Stimulated activated CD8-positive, alpha-beta memory T cell treated with anti-CD3 and anti-CD28 coated beads, Interleukin-7, amount 100 ng/mL, for 24 hours (primary cell): Measurements from ENCODE around the gene NR2F1.

ENCODE experiments used
- DNase-seq: peaks from one replicate; pipeline ENCODE4 v3.0.0-alpha.2; 2020; ENCODE audit warnings: low read depth

NR2F1 gene

DNA sequence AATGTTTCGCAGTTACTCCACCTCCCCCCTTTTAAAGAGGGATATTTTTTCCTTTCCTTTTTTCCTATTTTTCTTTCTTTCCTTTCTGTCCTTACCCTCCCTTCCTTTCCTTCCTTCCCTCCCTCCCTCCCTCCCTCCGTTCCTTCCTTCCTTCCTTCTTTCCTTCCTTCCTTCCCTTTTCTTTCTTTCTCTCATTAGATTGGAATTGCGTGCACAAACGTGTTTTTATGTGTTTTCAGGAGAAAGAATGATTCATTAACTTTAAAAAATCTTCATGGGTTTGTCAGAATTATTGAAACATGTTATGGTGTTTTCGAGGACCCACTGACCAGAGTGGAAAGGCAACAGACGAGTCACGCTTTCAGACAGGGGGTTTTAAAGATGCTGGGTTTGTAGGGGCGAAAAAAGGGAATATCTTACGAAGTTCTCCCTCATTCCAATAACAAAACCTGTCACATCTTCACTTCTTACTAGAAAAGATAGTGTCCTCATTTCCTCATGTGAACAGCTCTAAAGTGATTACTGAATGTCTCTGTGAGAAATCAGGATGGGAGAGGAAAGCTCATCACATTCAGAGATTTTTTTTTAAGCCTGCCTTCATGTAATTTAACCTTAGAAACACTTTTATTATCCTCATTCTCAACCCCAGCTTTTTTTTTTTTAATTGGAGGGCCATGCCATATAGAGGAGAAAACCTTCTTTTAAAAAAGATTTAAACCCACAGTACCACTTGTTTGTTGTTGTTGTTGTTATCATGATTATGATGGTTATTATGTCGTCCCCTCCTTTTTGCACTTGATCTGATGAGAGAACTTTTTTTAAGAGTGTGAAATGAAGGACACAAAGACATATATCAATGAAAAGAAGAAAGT, 21.9 kb downstream of the NR2F1 start:
- no peak for DNase-seq

GRCh38 chr5:93606382-93606752, 23.3 kb downstream of the NR2F1 start:
- no peak for DNase-seq

- DNase-seq: no peak
Measured at GRCh38 chr5:93607367-93608258, 24.6 kb downstream of the NR2F1 start.

DNA sequence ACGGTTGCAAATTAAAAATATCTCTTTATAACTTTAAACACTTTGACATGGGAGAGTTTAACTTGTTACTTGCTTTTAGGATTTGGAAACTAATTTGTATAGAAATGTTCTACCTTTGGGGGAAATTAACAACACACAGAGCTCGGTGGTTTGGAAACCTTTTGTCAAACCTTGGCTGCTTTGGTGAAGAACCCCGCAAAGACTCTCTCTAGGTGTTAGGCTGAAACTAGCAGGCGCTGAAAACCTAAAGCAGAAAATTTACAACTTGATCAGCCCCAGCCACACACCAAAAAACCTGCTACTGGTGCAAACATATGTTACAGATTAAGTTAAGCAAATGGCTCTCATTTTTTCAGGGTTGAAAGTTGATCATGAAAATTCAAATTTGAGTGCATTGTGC, 25.8 kb downstream of the NR2F1 start:
- DNase-seq: no peak

DNA sequence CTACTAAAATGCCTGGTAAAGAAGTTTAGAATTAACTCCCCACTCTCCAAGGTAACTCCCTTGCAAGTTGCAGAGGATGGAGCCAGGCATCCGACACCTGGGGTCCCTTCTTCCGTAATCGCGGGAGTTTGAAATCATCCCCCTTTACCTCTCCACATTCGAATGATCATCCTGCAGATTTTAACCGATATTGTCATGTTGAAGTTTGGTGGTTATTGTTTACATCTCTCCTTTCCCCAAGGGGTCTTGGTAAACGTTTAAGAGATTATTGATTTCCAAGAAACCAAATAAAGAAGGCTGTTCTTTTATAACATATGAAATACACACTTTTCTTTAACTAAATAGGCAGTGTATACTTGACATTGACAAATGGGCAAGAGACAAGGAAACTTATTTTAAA, 26.7 kb downstream of the NR2F1 start:
- DNase-seq: no peak

DNA sequence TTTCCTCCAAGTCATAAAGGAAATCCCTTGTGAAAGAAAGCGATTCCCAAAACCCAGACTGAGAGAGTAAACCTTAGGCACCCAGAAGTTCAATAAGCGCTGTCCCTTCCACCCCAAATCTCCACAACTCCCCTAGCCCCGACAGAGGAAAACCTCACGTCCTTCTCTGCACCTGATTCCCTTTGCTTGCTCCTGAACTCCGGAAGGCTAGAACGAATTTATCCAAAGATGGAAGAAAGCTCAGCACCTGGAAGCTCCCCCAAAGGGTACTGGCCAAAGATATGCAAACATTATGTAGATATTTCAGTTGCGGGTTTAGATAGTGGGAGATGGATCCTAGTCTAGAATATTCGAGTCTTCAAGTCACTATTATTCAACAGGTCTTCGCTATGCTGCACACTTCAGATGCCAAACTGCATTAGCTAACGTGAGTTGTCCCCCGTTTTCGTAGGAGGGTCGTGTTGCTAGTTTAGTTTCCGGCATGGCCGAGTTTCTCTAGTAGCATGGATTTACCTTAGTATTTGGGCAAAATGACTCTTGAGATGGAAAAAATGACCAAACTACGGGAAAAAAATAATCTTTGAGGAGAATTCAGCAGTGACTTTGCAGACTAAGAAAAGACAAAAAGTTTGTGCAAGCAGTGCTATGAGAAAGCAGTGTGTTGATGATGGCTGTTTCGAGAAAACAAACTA, 27.7 kb downstream of the NR2F1 start:
- no peak for DNase-seq

GRCh38 chr5:93611273-93611975, 28.4 kb downstream of the NR2F1 start:
- DNase-seq: no peak

DNA sequence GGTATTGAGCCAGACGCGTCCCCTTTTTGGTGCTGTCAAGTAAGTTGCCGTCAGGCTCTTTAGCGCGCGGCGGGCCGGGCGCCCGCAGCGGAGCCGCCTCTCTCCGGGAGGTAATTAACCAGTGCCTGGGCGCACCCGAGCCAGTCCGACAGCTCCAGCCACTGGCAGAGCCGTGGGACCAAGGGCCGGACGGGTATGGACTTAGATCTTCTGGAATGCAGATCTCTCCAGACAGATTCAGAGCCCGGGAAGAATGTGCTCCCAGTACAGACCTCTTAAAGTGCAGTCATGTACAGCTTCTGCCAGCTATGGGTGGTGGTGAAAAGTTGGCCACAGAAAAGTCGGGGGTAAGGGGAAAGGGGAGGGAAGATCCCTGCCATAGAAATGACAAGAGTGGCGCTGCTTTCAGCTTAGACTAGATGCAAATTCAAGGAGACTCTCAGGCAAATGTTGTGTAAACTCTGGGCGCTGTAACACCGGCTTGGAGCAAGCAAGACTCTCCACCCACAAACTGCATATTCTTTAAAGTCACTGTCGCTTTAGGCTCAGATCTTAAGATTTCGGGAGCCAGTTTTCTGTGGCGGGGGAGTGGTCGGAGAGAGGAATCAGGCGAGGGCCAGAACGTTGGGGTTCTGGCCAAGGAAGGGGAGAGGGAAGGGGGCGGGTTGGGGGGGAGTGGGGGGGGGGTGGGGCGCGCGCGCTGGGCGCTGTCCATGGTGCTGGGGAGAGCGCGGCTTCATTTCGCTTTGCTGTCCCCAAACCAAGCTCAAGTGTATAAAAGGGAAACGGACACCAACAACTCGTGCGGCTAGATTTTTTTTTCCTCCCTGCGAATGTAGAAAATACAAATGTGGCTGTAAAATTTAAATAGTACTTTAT, 29.2 kb downstream of the NR2F1 start:
- no peak for DNase-seq

GRCh38 chr5:93612855-93613243, 29.8 kb downstream of the NR2F1 start:
- DNase-seq: no peak

DNA sequence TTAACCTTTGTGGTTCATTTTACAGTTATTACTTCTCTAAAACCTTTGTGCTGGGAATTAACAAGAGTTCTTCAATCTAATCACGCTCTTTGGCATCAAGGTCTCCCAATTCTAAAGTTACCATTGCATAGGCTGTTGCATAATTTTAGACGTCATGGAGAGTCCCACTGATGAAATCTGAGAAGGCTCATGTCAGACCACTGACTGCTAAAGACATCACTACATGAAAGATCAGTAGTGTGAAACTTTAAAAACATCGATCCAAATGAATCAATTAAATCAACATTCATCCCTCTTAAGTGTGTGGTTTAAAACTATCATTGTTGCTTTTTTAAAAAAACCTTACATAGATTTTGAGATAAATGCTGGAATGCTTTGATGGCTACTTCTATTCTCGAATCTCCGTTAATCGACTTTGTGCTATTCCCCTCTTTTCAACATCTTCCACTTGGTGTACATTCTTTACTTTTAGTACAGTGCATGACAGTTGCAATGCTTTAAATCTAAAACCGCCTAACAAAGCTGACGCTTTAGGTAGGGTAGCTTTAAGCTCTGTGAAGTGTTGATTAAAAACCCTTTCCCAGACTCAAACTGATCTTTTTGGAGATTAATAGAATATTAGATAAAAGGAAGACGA, 33.6 kb downstream of the NR2F1 start:
- no peak for DNase-seq

DNA sequence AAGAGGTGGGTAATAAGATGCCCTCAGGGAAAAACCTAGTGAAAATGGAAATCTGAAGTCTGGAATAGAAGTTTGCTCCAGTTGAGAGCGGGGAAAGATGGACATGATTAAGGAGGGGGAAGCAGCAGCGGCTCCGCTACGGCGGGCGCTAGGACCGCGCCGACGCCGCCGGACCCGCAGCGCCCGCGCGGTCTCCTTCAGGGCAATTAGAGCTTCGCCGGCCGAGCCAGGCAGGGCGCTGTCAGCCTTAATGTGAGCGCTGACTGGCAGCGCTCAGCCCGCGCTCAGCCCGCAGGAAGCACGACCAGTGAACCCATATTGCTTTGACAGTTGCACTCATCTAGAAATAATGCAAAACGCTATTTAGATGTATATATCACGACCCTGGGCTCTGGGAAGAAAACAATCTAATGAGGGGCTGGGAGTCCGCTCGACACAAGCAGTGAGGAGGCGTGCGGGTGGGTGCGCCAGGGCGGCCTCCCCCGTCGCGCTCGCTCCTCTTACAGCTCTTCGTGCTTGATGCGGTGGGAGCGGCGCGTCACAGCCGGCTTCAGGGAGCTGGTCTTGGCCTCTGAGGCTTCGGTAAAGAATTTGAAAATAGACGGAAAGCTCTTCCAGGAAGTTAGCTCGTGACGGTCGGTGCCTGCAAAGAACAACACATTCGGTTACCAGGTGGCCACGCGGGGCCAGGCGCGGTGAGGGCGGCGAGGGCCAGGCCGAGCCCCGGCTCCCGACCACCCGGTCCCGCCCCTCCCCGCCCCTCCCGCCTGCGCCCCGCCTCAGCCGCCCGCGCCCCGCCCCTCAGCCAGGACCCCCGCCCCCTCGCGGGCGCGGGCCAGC, 37.7 kb downstream of the NR2F1 start:
- DNase-seq: no peak

DNA sequence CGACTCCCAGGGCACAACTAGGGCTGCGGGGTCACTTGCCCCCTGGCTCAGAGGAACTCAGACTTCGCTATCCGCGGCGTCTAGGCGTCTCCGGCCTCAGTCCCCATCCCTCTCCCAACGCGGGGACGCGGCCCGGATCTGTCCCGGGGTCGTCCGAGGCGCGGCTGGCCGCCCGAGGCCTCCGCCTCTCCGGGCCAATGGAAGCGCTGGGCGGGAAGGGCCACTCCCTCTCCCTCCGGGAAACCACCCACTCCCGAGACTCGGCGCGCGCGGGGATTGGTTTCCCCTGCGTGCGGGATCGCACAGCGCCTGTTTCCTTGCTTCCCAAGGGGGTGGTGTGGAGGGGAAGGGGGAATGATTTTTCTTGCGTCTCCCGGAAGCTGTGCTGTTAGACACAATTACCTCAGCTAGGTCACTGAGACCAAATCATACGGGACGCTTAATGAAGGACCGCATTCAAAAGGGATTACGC, 38.3 kb downstream of the NR2F1 start:
- no peak for DNase-seq

DNA sequence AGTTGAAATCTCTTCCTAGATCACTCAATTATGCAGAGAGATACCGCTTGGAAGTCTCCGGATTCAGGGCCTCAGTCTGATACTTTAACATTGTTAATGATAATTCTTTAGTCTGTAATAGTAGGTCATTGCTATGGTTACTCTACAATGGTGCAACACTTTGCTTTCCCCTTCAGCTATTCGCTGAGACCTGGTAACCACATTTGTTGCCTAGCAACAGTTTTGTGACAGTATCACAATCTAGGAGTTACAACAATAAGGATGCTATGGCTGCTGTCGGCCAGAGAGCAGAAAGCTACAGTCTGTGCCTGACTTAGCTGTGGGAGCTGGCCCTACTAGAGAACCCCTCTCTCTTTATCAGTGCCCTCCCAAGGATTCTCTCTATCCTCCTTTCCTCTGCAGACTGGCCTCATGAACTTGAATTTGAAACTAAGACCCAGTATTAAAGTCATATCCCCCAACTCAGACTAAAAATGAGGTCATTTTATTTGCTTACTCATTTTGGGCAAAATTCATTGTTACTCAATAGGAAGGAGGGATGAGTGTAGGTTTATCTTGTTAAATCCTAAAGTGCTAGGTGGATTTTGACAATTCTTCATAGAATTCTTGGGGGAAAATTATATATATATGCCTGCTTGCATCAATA, 39.3 kb downstream of the NR2F1 start:
- no peak for DNase-seq

DNA sequence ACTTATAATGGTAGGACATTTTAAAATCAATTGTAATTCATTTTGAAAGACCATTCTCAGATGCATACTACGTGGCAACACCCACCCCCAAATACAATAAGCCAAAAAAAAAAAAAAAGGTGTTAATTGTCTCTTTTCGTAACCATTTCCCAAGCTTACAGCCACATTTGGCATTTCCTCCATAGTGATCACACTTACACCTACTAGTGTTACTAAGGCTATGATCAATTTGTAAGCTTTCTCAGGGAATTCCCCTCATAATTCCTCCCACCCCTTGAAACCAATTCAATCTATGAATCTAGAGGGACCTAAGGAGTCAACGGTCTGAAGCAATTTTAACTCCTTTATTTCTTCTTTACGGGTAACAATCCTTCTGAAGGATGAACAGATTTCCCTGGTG, 40.1 kb downstream of the NR2F1 start:
- DNase-seq: no peak

GRCh38 chr5:93626801-93627200, 43.8 kb downstream of the NR2F1 start:
- DNase-seq: no peak

DNA sequence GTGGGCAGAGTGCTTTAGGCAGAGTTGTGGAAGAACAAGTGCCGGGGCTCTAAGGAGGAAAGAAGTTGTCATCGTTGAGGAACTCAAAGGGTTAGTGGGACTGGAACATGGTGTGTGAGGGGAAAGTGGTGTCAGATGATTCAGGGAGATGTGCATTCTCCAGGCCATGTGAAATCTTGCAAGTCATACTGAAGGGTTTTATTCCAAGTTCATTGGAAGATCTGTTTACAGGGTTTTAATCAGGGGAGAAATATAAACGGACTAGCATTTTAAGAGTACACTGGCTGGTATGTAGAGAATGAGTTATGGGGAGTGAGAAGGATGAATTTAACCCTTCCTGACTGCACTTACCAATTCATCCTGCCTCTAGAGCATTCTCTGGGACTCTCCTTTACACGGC, 49.3 kb downstream of the NR2F1 start:
- DNase-seq: no peak

- DNase-seq: no peak
Measured at GRCh38 chr5:93635991-93636390, 53.0 kb downstream of the NR2F1 start.

- DNase-seq: no peak
Measured at GRCh38 chr5:93636837-93637236, 53.8 kb downstream of the NR2F1 start.

- DNase-seq: no peak
Measured at GRCh38 chr5:93637697-93638096, 54.7 kb downstream of the NR2F1 start.
